Endometrium (tissue), 2 donors: ENCODE results near the gene PHF20.
"Not testable (repeated sequence)": the region's sequence is repeated elsewhere in the genome, so short reads cannot be mapped to it uniquely, and the experiment has no call there.

Source experiments
- FAIRE-seq: peaks from 2 replicates; lab custom pipeline; 2012; peaks lifted over from hg19 to GRCh38; lab: Jason Lieb, UNC
- donor health status: control.
- donor health status: control.

The PHF20 gene

GRCh38 chr20:35771689-35772562 is at the start of gene PHF20:
TSS of gene PHF20 (plus strand) at chr20:35772015. CDS start at chr20:35801523, 29,508 bp downstream.
- FAIRE-seq = no peak

DNA sequence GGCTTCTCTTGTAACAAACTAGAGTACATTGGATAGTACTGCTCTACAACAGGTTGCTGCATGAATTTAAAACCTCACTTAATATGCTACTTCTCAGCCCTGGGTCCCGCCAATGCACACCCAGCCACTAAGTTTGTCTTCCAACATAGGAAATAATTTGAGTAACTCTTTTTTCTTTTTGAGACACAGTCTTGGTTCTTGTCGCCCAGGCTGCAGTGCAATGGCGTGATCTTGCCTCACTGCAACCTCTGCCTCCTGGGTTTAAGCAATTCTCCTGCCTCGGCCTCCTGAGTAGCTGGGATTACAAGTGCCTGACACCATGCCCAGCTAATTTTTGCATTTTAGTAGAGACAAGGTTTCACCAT is 48.6 kb upstream of the PHF20 start:
- not testable (repeated sequence) for FAIRE-seq

DNA sequence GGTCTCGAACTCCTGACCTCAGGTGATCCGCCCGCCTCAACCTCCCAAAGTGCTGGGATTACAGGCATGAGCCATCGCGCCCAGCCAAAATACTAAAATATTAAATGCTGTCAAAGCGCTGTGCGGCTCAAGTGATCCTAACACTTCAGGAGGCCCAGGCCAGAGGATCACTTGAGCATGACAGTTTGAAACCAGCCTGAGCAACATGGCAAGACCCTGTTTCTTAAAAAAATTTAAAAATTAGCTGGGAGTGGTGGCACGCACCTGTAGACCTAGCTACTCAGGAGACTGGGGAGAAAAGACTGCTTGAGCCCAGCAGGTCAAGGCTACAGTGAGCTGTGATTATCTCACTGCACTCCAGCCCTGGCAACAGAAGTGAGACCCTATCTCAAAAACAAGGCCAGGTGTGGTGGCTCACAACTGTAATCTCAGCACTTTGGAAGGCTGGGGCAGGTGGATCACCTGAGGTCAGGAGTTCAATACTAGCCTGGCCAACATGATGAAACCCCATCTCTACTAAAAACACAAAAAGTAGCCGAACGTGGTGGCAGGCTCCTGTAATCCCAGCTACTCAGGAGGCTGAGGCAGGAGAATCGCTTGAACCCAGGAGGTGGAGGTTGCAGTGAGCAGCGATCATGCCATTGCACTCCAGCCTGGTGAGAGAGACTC is 48.0 kb upstream of the PHF20 start:
- not testable (repeated sequence) for FAIRE-seq

DNA sequence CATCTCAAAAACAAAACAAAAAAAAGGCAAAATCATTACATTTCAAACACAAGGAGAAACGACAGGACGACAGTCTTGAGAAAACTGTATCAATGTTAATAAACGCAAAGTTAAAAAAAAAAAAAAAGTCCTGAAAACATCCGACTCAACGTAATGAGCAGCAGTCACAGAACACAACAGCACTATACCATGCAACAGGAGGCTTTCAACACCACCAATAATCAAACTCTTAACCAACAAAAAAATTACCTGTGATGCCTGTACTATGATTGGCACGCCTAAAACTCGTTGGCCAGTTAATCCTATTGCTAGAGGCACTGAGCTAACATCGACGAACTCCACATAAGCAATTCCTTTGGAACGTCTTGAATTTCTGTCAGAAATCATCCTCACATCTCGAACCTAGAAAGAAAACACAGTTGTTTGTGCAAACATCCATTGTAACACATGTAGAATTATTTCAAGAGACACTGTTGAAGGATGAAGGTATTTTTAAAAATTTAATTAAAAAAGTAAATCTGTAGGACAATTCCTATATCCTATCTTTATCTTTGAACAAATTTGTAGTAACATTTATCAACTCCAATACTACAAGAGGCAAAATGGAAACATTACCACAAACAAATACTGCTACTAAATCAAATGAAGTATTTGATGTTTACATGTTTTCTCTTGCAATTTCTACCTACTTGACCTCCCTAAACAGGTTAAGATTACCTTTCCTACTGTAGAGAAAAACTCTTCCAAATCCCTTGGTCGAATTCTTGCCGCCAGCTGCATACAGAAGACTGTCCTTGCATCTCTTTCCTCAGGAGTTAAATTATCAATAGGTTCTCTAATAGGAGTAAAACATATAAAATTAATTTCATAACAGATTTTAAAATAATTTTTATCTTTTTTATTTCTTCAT is 47.2 kb upstream of the PHF20 start:
- FAIRE-seq = no peak

DNA sequence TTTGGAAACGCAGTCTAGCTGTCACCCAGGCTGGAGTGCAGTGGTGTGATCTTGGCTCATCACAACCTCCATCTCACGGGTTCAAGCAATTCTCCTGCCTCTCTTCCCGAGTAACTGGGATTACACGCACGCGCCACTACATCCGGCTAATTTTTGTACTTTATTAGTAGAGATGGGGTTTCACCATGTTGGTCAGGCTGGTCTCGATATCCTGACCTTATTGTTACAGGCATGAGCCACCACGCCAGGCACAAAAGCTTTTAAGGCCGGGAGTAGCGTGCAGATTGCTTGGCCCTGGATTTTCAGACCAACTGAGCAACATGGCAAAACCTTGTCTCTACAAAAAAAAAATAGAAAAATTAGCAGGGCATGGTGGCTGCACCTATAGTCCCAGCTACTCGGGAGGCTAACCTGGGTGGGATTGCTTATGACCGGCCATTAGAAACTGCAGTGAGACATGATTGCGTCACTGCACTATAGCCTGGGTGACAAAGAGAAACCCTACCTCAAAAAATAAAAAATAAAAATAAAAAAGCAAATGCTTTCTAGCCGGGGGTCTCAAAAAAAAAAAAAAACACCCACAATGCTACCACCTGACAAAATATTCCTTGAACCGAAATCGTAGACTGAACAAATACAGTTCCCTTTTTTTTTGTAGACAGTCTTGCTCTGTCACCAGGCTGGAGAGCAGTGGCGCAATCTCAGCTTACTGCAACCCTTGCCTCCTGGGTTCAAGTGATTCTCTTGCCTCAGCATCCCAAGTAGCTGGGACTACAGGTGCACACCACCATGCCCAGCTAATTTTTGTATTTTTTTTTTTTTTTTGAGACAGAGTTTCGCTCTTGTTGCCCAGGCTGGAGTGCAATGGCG is 44.7 kb upstream of the PHF20 start:
- no peak for FAIRE-seq

DNA sequence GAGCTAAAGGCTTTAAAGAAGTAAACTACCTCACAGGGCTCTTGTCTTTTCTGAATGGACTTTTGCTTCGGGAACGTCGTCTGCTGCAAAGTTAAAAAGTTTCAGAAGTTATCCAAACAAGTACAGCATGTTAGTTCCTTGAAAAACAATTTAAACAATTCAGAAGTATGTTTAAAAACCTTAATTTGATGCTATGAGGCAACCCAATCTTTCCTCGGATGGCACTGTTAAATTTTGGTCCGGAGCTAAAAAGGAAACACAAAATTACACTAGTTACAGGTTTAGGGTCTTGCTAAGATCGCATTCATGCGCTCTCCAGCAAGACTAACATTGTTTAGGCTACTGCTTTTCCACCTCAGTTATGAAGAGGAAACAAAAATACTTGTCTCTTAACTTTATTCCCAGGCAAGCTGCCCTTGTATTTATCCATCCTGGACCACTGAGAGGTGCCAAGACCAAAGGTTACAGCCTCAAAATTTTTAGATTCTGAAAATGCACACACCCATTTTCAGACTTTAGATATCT is 42.5 kb upstream of the PHF20 start:
- FAIRE-seq = no peak

- no peak for FAIRE-seq
These were observed 41.8 kb upstream of the PHF20 start for GRCh38 chr20:35729836-35730582.

- no peak for FAIRE-seq
These were observed 41.0 kb upstream of the PHF20 start for GRCh38 chr20:35730583-35731468.

GRCh38 chr20:35731469-35731788 is 40.4 kb upstream of the PHF20 start:
- no peak for FAIRE-seq

GRCh38 chr20:35731862-35732643 is 39.8 kb upstream of the PHF20 start:
- no peak for FAIRE-seq

DNA sequence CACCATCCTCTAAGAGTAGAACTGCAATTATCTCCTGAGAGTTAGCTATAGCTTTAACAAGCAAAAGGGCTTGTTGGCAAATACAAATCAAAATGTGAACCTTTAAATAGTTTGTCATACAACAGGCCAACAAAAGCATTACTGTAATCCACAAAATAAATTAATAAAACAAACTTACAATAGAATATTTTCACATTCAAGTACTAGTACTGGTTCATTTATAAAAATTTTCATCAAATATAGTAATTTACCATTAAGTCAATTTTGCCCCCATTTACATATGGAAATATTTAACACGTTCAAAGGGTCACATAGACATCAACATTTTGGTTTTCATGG is 39.2 kb upstream of the PHF20 start:
- no peak for FAIRE-seq

GRCh38 chr20:35734374-35734773 is 37.4 kb upstream of the PHF20 start:
- FAIRE-seq = no peak

DNA sequence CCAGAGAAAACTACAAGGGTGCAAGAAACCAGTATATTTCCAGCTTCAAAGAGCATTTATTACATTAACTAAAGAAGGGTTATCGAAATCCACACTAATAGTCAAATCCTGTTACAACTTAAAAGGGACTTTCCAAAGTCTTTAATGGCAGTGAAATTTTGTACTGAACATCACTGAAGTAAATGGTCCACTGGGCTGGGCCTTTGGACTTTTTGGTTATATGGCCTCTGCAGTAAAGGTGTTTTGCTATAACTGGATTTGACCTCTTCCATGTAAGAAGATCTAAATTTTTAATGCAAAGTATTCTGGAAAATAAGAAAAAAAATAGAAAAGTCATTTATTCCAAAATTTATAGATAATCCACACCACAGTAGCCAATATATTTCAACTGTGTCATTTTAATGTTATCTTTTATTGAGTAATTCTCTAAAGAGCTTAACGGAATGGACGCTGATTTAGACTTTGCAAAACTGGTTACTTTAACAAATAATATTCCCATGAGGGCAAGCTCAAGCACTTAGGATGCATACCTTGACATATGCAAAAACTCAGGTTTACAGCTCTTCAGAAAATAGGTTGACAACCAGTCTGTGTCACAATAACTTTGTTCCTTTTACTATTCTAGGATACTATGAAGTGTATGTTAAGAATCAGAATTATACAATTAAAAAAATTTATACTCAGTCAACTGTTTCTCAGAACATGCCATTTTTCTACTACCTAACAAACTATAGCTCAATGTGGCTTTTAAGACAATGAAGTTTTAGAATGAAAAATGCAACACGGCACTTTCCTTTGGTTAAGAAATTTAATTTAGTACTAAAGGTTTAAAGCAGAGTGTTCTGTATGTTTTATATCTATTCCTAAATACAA is 36.8 kb upstream of the PHF20 start:
- FAIRE-seq = no peak

DNA sequence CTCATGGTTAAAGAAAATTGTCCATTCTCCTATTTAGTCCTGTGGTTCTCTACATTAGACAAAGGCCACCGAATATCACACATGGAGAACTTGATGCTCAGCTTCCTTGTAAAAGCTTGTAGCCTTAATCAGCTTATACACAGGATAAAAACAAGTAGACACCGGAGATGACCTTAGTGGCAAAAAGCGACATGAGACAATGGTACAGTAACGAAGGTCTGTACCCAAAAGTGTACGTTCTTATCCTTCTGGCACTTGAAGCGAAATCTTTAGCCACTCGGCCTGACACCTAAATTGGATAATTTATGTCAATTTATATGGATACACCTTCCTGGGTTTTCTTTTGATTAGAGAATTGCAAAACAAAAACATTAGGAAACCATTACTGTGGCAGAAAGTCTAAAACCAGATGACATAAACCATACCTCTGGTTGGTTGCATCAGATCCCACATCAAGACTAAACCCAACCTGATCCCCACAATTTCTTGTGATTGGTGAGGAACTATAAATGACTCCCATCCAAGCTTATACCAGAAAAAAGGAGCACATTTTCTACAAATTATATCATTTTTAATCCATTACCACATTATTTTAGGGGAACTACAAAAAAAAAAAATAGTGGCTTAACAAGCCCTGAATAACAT is 35.9 kb upstream of the PHF20 start:
- no peak for FAIRE-seq

- no peak for FAIRE-seq
These were observed 33.9 kb upstream of the PHF20 start for GRCh38 chr20:35737865-35738333.

DNA sequence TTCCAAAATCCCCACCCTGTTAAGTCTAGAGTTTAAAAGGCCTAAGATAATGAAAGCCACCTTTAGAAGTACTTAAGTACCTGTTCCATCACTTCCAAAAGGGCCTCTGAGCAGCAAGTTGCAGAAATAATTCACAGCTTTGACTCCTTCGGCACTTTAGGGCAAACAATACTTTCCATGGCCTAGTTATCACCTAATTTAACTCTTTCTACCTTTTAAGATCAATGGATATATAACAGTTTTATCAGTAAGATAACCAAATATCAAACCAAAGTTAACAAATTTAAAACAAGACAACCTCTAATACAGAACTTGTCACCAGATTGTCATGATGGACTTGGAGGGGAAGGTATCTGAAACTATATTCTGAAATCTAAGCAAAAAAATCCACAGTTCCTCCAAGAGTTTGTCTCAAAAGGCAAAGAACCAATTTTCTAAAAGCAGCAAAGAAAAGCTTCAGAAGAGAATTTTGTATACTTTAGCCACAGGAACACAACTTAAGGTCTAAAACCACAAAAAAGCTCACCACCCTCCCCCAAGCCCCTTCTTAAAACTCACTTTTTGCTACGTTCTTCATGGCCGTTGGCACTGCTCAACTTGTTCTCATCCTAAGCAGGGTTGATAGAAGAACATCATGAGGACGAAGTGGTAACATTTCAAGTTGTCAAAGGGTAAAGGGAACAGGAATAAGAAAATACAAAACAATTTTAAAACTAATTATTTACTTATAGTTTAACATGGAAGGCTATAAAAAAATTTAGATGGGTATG is 33.2 kb upstream of the PHF20 start:
- FAIRE-seq = no peak
